ENCODE measurements around the gene TTC16. TPM values are rescaled to one million over a fixed set of nuclear protein-coding genes. Genes with fewer than 3 reads are reported as not detected.

The TTC16 gene
- total and polyA plus RNA-seq, 7 donors: 0.15 TPM; not detected in 6

DNA sequence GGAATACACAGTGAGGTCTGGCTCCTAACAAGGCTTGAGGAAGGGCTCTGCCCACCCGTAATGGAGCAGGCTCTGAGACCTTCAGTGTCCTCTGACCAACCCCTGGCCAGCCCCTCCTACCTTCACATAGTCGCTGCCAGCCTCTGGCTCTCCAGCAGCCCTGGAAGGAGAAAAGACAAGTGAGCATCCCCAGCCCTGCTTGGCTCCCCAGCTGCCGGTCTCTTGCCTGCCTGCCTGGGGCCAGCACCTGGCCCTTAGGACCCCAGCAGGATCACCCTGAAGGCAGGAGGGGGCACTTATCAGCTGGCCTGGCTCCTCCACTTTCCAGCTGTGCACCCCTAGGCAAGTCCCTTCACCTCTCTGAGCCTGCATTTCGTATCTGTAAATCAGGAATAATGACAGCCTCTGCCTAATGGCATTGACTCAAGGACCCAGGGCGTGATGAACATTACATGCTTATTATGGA is 45.6 kb downstream of the TTC16 start:
- Histone ChIP-seq H3K27ac (peak overlapping the region; percentile 35 to 65 (median 42)), H3K4me3 (no peak overlapping the region), H3K27me3 (peaks cover 3 to 52% (median 11%) of the 10 kb centered on the region in 3 donors), H3K9me3 (no peaks in the 10 kb centered on the region), H3K4me1 (no peaks in the 10 kb centered on the region), H3K36me3 (no peaks in the 10 kb centered on the region)
- TF ChIP-seq POLR2AphosphoS5 (IDR thresholded peaks at IDR 0.05) (no peak), POLR2A (IDR thresholded peaks at IDR 0.05) (no peak), EP300 (IDR thresholded peaks at IDR 0.05) (no peak)
- intact Hi-C loops (cut with DNase I): no loop called here
- DNase-seq: no peak
- WGBS, 2 donors: 28 to 70% methylated on average over 5 of the region's 5 CpGs

GRCh38 chr9:127762111-127762676 is 46.3 kb downstream of the TTC16 start:
- no peak for DNase-seq
- intact Hi-C loops (cut with DNase I): no loop called here

DNA sequence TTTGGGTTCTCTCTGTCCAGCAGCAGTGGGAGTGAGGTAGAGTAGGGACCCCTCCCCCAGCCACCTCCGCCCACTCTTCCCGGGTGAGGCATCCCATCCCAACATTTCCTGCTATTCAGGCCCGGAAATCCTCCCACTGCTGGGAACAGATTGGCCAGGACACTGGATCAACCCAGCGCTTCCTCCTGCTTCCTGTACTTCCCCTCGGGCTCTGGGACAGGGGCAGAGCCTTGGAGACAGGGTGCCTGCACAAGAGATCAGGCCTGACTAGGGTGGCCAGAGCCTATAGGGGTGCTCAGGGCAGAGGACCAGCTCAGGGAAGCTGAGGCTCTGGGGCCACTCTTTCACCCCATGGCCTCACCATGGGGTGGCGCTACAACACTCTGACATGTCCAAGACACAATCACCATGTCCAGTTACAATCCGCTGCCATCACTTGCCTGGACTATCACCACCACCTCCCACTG is 48.1 kb downstream of the TTC16 start:
- Histone ChIP-seq H3K9me3 (no peaks in the 10 kb centered on the region), H3K4me1 (no peaks in the 10 kb centered on the region), H3K27ac (peak overlapping the region in 3 of 4 donors; percentile 17 to 65 (median 39)), H3K36me3 (no peaks in the 10 kb centered on the region), H3K4me3 (no peak overlapping the region), H3K27me3 (peaks cover 3 to 32% (median 11%) of the 10 kb centered on the region in 3 donors)
- peak in 1 of 4 experiments; percentile 10 for TF ChIP-seq CTCF (IDR thresholded peaks at IDR 0.05)
- peak in 1 of 4 donors; percentile 66 for TF ChIP-seq EP300 (IDR thresholded peaks at IDR 0.05)
- TF ChIP-seq POLR2A (IDR thresholded peaks at IDR 0.05): no peak
- peak in 3 of 4 donors; percentile 24 to 50 (median 48) for TF ChIP-seq POLR2AphosphoS5 (IDR thresholded peaks at IDR 0.05)
- intact Hi-C loops (cut with DNase I): no loop called here
- 27 to 66% methylated on average over 7 of the region's 7 CpGs for WGBS, 2 donors
- DNase-seq: no peak

More at GRCh38 chr9:127762111-127762676, 46.3 kb downstream of the TTC16 start:
- Histone ChIP-seq H3K27ac (peak overlapping the region; percentile 35 to 65 (median 42)), H3K4me1 (no peaks in the 10 kb centered on the region), H3K36me3 (no peaks in the 10 kb centered on the region), H3K9me3 (no peaks in the 10 kb centered on the region), H3K4me3 (no peak overlapping the region), H3K27me3 (peaks cover 3 to 46% (median 11%) of the 10 kb centered on the region in 3 donors)
- 37 to 48% methylated on average over 16 of the region's 16 CpGs for WGBS, 2 donors
- TF ChIP-seq POLR2A (IDR thresholded peaks at IDR 0.05) (no peak), EP300 (IDR thresholded peaks at IDR 0.05) (no peak), POLR2AphosphoS5 (IDR thresholded peaks at IDR 0.05) (no peak), CTCF (IDR thresholded peaks at IDR 0.05) (no peak)

GRCh38 chr9:127765418-127765817 is 49.5 kb downstream of the TTC16 start:
- H3K27me3 ChIP-seq: peaks cover 3 to 26% (median 4%) of the 10 kb centered on the region in 3 donors
- H3K36me3 ChIP-seq: no peaks in the 10 kb centered on the region
- WGBS, 2 donors: 68 to 81% methylated on average over 1 of the region's 1 CpG
- intact Hi-C loops (cut with DNase I): no loop called here
- H3K9me3 ChIP-seq: no peaks in the 10 kb centered on the region
- TF ChIP-seq CTCF (IDR thresholded peaks at IDR 0.05) (no peak), POLR2A (IDR thresholded peaks at IDR 0.05) (no peak), POLR2AphosphoS5 (IDR thresholded peaks at IDR 0.05) (no peak), EP300 (IDR thresholded peaks at IDR 0.05) (no peak)
- no peak for DNase-seq
- peaks cover 0 to 3% (median under 1%) of the 10 kb centered on the region in 4 donors for H3K4me1 ChIP-seq
- peak overlapping the region in 2 of 4 donors; percentile 3 to 46 for H3K27ac ChIP-seq
- no peak overlapping the region for H3K4me3 ChIP-seq

DNA sequence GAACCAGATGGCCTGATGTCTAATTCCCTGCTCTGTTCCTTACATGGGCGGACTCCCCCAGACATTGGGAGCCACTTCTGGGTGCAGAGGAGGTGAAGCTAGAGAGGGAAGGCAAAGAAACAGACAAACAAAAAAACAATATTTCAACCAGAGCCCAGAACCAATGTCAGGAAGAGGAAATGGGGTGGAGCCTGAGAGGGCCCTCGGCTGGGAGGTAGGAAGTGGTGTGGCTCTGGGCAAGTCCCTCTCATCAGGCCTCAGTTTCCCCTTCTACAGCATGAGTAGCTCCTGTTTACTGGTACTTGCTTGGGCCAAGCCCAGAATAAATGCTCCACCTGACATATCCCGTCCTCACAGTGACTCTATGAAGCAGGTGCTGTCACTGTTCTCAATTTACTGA is 51.5 kb downstream of the TTC16 start:
- intact Hi-C loops (cut with DNase I): no loop called here
- H3K9me3 ChIP-seq: no peaks in the 10 kb centered on the region
- DNase-seq: no peak
- peak overlapping the region; percentile 48 to 66 (median 52) for H3K27ac ChIP-seq
- H3K4me1 ChIP-seq: peaks cover 0 to 12% (median 9%) of the 10 kb centered on the region in 4 donors
- WGBS, 2 donors: 58 to 61% methylated on average over 3 of the region's 3 CpGs
- peaks cover 0 to 7% (median 0%) of the 10 kb centered on the region in 3 donors for H3K27me3 ChIP-seq
- no peaks in the 10 kb centered on the region for H3K36me3 ChIP-seq
- TF ChIP-seq POLR2A (IDR thresholded peaks at IDR 0.05) (no peak), POLR2AphosphoS5 (IDR thresholded peaks at IDR 0.05) (no peak), CTCF (IDR thresholded peaks at IDR 0.05) (no peak), EP300 (IDR thresholded peaks at IDR 0.05) (no peak)
- no peak overlapping the region for H3K4me3 ChIP-seq

Measured in sigmoid colon (tissue), 7 donors.